ENCODE results near the gene LRRC4.

Gene LRRC4

GRCh38 chr7:128030654-128031611, at the start of gene LRRC4:
LRRC4 (minus strand) TSS chr7:128031437; CDS start chr7:128030640, 797 bp downstream.
- no peak for DNase-seq (ENCODE audit: low read depth)

- no peak for DNase-seq (ENCODE audit: low read depth)
Measured at GRCh38 chr7:128080169-128080568, 48.9 kb upstream of the LRRC4 start.

GRCh38 chr7:128078309-128078708, 47.1 kb upstream of the LRRC4 start:
- DNase-seq (ENCODE audit: low read depth): no peak

- DNase-seq (ENCODE audit: low read depth): no peak
Measured at GRCh38 chr7:128076796-128077271, 45.6 kb upstream of the LRRC4 start.

- DNase-seq (ENCODE audit: low read depth): no peak
Measured at GRCh38 chr7:128076196-128076795, 45.1 kb upstream of the LRRC4 start.

- no peak for DNase-seq (ENCODE audit: low read depth)
Measured at GRCh38 chr7:128075242-128076095, 44.2 kb upstream of the LRRC4 start.

- no peak for DNase-seq (ENCODE audit: low read depth)
Measured at GRCh38 chr7:128074736-128075135, 43.5 kb upstream of the LRRC4 start.

- DNase-seq (ENCODE audit: low read depth): no peak
Measured at GRCh38 chr7:128074336-128074735, 43.1 kb upstream of the LRRC4 start.

GRCh38 chr7:128073671-128074310, 42.6 kb upstream of the LRRC4 start:
- no peak for DNase-seq (ENCODE audit: low read depth)

GRCh38 chr7:128071801-128072200, 40.6 kb upstream of the LRRC4 start:
- no peak for DNase-seq (ENCODE audit: low read depth)

GRCh38 chr7:128071376-128071775, 40.1 kb upstream of the LRRC4 start:
- DNase-seq (ENCODE audit: low read depth): no peak

GRCh38 chr7:128069373-128070364, 38.4 kb upstream of the LRRC4 start:
- DNase-seq (ENCODE audit: low read depth): no peak

- DNase-seq (ENCODE audit: low read depth): no peak
Measured at GRCh38 chr7:128068785-128069184, 37.5 kb upstream of the LRRC4 start.

- no peak for DNase-seq (ENCODE audit: low read depth)
Measured at GRCh38 chr7:128067983-128068382, 36.7 kb upstream of the LRRC4 start.

- no peak for DNase-seq (ENCODE audit: low read depth)
Measured at GRCh38 chr7:128066858-128067257, 35.6 kb upstream of the LRRC4 start.

- no peak for DNase-seq (ENCODE audit: low read depth)
Measured at GRCh38 chr7:128066395-128066794, 35.2 kb upstream of the LRRC4 start.

- DNase-seq (ENCODE audit: low read depth): no peak
Measured at GRCh38 chr7:128065872-128066271, 34.6 kb upstream of the LRRC4 start.

- no peak for DNase-seq (ENCODE audit: low read depth)
Measured at GRCh38 chr7:128063088-128063487, 31.9 kb upstream of the LRRC4 start.

GRCh38 chr7:128060018-128060417, 28.8 kb upstream of the LRRC4 start:
- no peak for DNase-seq (ENCODE audit: low read depth)

Data from activated T-helper 1 cell treated with Interleukin-2 at 50 U/mL for 16 hours (primary cell).